A549 treated with Mapracorat at 1 μM for 4 hours (cell line): ENCODE results near the gene ZNF630. TPM values are rescaled to one million over a fixed set of nuclear protein-coding genes. Genes with fewer than 3 reads are reported as not detected.

Source experiments
- total RNA-seq: library from RNA; stranded (reverse); fragments of 200-300 nt; extraction: Qiagen RNA extraction; gene quantifications from 5 replicates; pipeline ENCODE4 v1.2.3, GENCODE V29; 2022

The ZNF630 gene
- total RNA-seq: 0.12 to 0.42 TPM (median 0.27 TPM) in 5 replicates

GRCh38 chrX:48071064-48071985 lies at the start of gene ZNF630:
Gene ZNF630 (minus strand): TSS chrX:48071640. CDS start chrX:48066886, 4,754 bp downstream.

Other genes starting within 250 kb of the ZNF630 start
- gene ZNF81, start 234.7 kb downstream of the ZNF630 start, total RNA-seq: 3.0 to 7.5 TPM (median 5.8 TPM) in 5 replicates
- 3.0 to 4.0 TPM (median 3.7 TPM) in 5 replicates for gene ZNF182, start 67.7 kb downstream of the ZNF630 start, total RNA-seq
- gene SPACA5, start 64.7 kb downstream of the ZNF630 start, total RNA-seq: not detected in 5 replicates
- not detected in 5 replicates for gene SPACA5B, start 59.0 kb upstream of the ZNF630 start, total RNA-seq
- not detected in 5 replicates for gene SSX5, start 125.2 kb upstream of the ZNF630 start, total RNA-seq
- not detected in 5 replicates for gene SSX1, start 183.8 kb upstream of the ZNF630 start, total RNA-seq